ENCODE data around the gene LHX8. TPM values are rescaled to one million over a fixed set of nuclear protein-coding genes. Genes with fewer than 3 reads are reported as not detected.

Gene LHX8
- total and polyA plus RNA-seq, 10 of the 15 experiments (the other 5 are each of a cell fraction or from before 2014, with no cell fraction given), result not detected

GRCh38 chr1:75165264-75165663 lies 31.1 kb downstream of the LHX8 start:
- Histone ChIP-seq H3K27me3 (replicated peaks in 1 of 2; ENCODE audit: control insufficient read depth in 2 of 2, insufficient read depth in 2 of 2, low read length in 1 of 2) (no peaks in the 10 kb centered on the region), H3K36me3 (ENCODE audit: control insufficient read depth in 2 of 2, insufficient read depth in 2 of 2, low read length in 1 of 2) (no peaks in the 10 kb centered on the region), H3K9ac (ENCODE audit: control insufficient read depth, insufficient read depth, low read length) (no peak overlapping the region), H3K79me2 (ENCODE audit: control insufficient read depth, insufficient read depth, low read length) (no peaks in the 10 kb centered on the region), H3K4me1 (ENCODE audit: control insufficient read depth, insufficient read depth, low read length) (no peaks in the 10 kb centered on the region), H4K20me1 (ENCODE audit: control insufficient read depth, insufficient read depth) (no peaks in the 10 kb centered on the region), H3K4me2 (ENCODE audit: control insufficient read depth, insufficient read depth) (no peak overlapping the region), H3K9me3 (replicated peaks; ENCODE audit: control insufficient read depth, insufficient read depth, low read length) (no peaks in the 10 kb centered on the region), H3K27ac (ENCODE audit: control insufficient read depth, insufficient read depth) (no peak overlapping the region), H2AFZ (ENCODE audit: control insufficient read depth, low read depth, low read length) (no peak overlapping the region), H3K4me3 (no peak overlapping the region)
- ChIA-PET RAD21 (ENCODE audit: unreplicated experiment) (no interaction called here), CTCF (no interaction called here), POLR2A (no interaction called here), SMC1A (ENCODE audit: uncharacterized antibody, unreplicated experiment) (interaction anchor here (0.7 kb wide), 1 partner anchor 11 kb away, joined by 3 read pairs; no protein-coding TSS in a partner anchor)
- no TSS peak for BruUV-seq (replicated peaks)
- FAIRE-seq (no peak), ATAC-seq (peak; percentile 65), DNase-seq (ENCODE audit: low read depth, low spot score) (no peak)
- intact Hi-C loops (cut with micrococcal nuclease; ENCODE audit: unreplicated experiment), result no loop called here
- TF ChIP-seq CTCF (IDR thresholded peaks at IDR 0.05 in 2 of 3, conservative IDR thresholded peaks at IDR 0.05 in 1 of 3; ENCODE audit: control insufficient read depth in 2 of 3, extremely low read depth in 1 of 3, insufficient read depth in 1 of 3, low read depth in 3 of 3, low read length in 3 of 3) (no peak), KAT2A (conservative IDR thresholded peaks at IDR 0.05; ENCODE audit: control insufficient read depth, low read depth, low read length) (no peak), SPI1 (IDR thresholded peaks at IDR 0.05; ENCODE audit: borderline replicate concordance, insufficient read depth, low read depth, low read length) (peak; percentile 59; the same call in 1 of the 2 replicates), RUNX3 (IDR thresholded peaks at IDR 0.05; ENCODE audit: low read length) (peak; percentile 33)
- in situ Hi-C loops (cut with MboI), result no loop called here

GRCh38 chr1:75166821-75167220 lies 32.6 kb downstream of the LHX8 start:
- ChIA-PET RAD21 (ENCODE audit: unreplicated experiment) (no interaction called here), SMC1A (ENCODE audit: uncharacterized antibody, unreplicated experiment) (no interaction called here), CTCF (no interaction called here), POLR2A (no interaction called here)
- no peaks in the 10 kb centered on the region for H3K4me1 ChIP-seq (ENCODE audit: control insufficient read depth, insufficient read depth, low read length)
- no peak overlapping the region for H2AFZ ChIP-seq (ENCODE audit: control insufficient read depth, low read depth, low read length)
- ATAC-seq, result no peak
- H3K4me2 ChIP-seq (ENCODE audit: control insufficient read depth, insufficient read depth), result no peak overlapping the region
- no peaks in the 10 kb centered on the region for H3K36me3 ChIP-seq (ENCODE audit: control insufficient read depth in 2 of 2, insufficient read depth in 2 of 2, low read length in 1 of 2)
- WGBS (ENCODE audit: insufficient coverage, insufficient replicate concordance, low lambda C conversion rate, missing lambda C conversion rate), result 11% methylated on average over 4 of the region's 4 CpGs
- DNase-seq (ENCODE audit: low read depth, low spot score), result no peak
- BruUV-seq (replicated peaks), result no TSS peak
- no peak overlapping the region for H3K9ac ChIP-seq (ENCODE audit: control insufficient read depth, insufficient read depth, low read length)
- H3K4me3 ChIP-seq, result no peak overlapping the region
- no peak for TF ChIP-seq EED (IDR thresholded peaks at IDR 0.05; ENCODE audit: low read depth)
- in situ Hi-C loops (cut with MboI) (no loop called here), intact Hi-C loops (cut with micrococcal nuclease; ENCODE audit: unreplicated experiment) (no loop called here)
- H3K27ac ChIP-seq (ENCODE audit: control insufficient read depth, insufficient read depth), result no peak overlapping the region
- FAIRE-seq, result no peak
- no peaks in the 10 kb centered on the region for H3K9me3 ChIP-seq (replicated peaks; ENCODE audit: control insufficient read depth, insufficient read depth, low read length)
- no peaks in the 10 kb centered on the region for H3K79me2 ChIP-seq (ENCODE audit: control insufficient read depth, insufficient read depth, low read length)
- no peaks in the 10 kb centered on the region for H4K20me1 ChIP-seq (ENCODE audit: control insufficient read depth, insufficient read depth)
- no peaks in the 10 kb centered on the region for H3K27me3 ChIP-seq (replicated peaks in 1 of 2; ENCODE audit: control insufficient read depth in 2 of 2, insufficient read depth in 2 of 2, low read length in 1 of 2)
